Measurements from ENCODE around the gene KIAA1549.

The KIAA1549 gene

DNA sequence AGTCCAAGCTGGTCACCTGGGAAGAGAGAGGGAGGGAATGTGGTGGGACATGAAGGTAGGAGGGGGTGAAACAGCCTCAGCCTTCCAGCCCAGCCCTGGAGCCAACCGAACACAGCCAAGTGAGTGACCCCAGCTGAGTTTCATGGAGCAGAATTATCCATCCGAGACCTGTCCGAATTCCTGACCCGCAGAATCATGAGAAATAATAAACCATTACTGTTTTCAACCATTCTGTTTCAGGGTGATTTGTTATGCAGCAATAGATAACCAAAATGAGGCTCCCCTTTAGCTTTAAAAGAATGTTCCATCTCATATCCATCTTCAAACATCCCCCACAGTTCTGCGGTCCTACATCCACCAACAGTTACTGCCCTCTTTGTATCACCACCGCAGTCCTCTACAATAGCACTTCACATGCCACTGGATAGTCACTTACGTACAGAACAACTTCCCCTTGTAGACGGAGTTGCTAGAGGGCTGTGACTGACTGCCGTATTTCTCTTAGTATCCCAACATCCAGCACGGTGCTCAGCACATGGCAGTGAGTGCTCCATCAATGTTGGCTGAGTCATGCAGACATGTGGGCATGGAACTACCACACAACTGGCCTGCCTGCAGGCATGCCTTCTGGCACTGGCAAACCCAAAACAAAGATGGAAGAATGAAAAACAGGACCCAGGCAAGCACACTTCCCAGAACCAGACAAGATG lies 18.5 kb downstream of the KIAA1549 start:
- H3K27ac Mint-ChIP-seq, result no peak overlapping the region
- H3K36me3 Mint-ChIP-seq (ENCODE audit: low read depth), result no peaks in the 10 kb centered on the region
- no peaks in the 10 kb centered on the region for H3K9me3 Mint-ChIP-seq
- H3K27me3 Mint-ChIP-seq, result peaks cover 8% of the 10 kb centered on the region
- intact Hi-C loops (cut with micrococcal nuclease), result no loop called here
- H3K4me1 Mint-ChIP-seq (ENCODE audit: low read depth), result peaks cover 20% of the 10 kb centered on the region
- no peak overlapping the region for H3K4me3 Mint-ChIP-seq

DNA sequence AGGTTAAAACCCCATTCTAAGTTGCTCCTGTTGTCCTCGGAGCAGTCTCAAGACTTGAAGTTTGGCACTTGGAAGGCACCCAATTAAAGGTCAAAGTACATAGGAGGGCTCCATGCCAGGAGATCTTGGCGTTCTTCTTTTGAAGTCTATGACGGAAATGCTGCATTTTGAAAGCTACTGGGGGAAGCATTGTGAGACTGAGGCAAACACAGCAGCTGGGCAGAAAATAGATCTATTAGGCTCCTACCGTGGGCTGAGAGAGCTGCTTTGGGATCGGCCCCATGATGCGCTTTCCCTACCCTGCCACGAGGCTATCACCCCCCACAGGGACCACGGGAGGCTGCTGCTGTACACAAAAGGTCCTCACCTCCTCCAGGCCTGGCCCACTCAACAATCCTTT lies 20.0 kb downstream of the KIAA1549 start:
- H3K36me3 Mint-ChIP-seq (ENCODE audit: low read depth), result no peaks in the 10 kb centered on the region
- H3K27ac Mint-ChIP-seq, result no peak overlapping the region
- H3K4me3 Mint-ChIP-seq, result no peak overlapping the region
- peaks cover 8% of the 10 kb centered on the region for H3K27me3 Mint-ChIP-seq
- no peaks in the 10 kb centered on the region for H3K9me3 Mint-ChIP-seq
- peaks cover 30% of the 10 kb centered on the region for H3K4me1 Mint-ChIP-seq (ENCODE audit: low read depth)
- intact Hi-C loops (cut with micrococcal nuclease), result no loop called here

DNA sequence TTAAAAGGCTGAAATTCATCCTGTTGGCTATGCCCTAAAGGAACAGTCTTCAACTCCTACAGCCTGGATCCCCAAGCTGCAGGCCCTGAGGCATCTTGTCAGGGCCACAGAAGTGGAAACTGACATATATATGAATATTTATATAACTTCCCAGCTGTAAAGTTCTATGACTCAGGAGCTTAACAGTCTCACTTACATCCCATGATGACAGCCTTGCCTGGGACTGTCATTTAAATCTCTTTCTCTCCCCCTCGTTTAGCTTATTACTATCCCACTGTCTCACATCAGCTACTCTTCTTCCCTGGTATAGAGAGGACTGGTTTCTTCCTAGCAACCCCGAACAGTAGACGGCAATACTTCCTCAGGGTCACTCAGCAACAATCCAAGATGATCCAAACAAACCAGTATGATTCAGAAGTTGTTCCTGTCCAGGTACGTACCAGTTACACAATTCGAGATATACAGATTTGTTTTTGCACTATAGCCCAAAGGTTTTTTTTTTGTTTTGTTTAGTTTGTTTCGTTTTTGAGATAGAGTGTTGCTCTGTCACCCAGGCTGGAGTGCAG lies 22.7 kb downstream of the KIAA1549 start:
- Mint-ChIP-seq H3K4me3 (no peak overlapping the region), H3K27ac (no peak overlapping the region), H3K4me1 (ENCODE audit: low read depth) (peaks cover 26% of the 10 kb centered on the region), H3K9me3 (no peaks in the 10 kb centered on the region), H3K27me3 (peaks cover 6% of the 10 kb centered on the region), H3K36me3 (ENCODE audit: low read depth) (no peaks in the 10 kb centered on the region)
- intact Hi-C loops (cut with micrococcal nuclease), result no loop called here

DNA sequence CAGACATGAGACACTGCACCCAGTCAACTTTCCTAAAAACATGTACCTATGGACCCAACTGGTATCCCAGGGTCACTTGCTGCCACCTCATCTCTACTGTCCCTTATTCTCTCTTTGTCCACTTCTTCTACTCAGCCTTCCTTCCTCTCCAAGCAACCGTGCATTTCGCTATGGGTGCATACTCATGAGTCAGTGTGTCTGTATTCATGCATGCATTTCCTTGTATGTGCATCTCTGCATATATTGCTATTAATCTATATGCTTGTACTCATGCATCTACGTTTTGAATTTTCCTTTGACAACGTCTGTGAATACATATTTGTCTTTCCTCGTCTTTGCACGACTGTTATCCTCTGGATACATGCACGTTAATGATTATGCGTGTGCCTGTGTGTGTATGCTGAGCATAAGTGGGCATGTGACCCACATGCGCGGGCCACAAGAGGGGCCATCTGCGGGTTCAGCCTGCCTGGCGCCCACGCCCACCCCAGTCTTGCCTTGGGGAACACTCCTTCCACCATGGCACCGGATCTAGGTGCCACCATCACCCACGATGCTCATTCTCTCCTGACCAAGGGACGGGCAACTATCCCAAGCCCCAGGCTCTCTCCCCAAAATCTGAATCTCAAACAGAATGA lies 23.3 kb downstream of the KIAA1549 start:
- Mint-ChIP-seq H3K36me3 (ENCODE audit: low read depth) (no peaks in the 10 kb centered on the region), H3K27me3 (peaks cover 2% of the 10 kb centered on the region), H3K4me1 (ENCODE audit: low read depth) (peaks cover 20% of the 10 kb centered on the region), H3K27ac (no peak overlapping the region), H3K9me3 (no peaks in the 10 kb centered on the region), H3K4me3 (no peak overlapping the region)
- intact Hi-C loops (cut with micrococcal nuclease), result no loop called here

DNA sequence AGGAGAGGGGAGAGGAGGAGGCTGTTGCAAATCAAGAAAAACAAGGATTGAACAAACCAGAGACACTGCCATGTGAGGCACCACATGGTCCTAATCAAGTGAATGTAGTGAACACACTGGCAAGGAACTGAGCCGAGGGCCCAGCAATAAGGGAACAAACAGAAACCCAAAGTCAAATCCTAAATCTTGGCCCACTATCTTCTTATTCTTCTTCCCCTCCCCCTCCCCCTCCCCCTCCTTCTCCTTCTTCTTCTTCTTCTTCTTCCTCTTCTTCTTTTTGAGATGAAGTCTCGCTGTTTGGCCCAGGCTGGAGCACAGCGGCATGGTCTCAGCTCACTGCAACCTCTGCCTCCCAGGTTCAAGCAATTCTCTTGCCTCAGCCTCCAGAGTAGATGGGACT lies 24.0 kb downstream of the KIAA1549 start:
- no peak overlapping the region for H3K27ac Mint-ChIP-seq
- H3K4me1 Mint-ChIP-seq (ENCODE audit: low read depth), result peaks cover 13% of the 10 kb centered on the region
- intact Hi-C loops (cut with micrococcal nuclease), result no loop called here
- no peaks in the 10 kb centered on the region for H3K9me3 Mint-ChIP-seq
- H3K4me3 Mint-ChIP-seq, result no peak overlapping the region
- no peaks in the 10 kb centered on the region for H3K36me3 Mint-ChIP-seq (ENCODE audit: low read depth)
- no peaks in the 10 kb centered on the region for H3K27me3 Mint-ChIP-seq

DNA sequence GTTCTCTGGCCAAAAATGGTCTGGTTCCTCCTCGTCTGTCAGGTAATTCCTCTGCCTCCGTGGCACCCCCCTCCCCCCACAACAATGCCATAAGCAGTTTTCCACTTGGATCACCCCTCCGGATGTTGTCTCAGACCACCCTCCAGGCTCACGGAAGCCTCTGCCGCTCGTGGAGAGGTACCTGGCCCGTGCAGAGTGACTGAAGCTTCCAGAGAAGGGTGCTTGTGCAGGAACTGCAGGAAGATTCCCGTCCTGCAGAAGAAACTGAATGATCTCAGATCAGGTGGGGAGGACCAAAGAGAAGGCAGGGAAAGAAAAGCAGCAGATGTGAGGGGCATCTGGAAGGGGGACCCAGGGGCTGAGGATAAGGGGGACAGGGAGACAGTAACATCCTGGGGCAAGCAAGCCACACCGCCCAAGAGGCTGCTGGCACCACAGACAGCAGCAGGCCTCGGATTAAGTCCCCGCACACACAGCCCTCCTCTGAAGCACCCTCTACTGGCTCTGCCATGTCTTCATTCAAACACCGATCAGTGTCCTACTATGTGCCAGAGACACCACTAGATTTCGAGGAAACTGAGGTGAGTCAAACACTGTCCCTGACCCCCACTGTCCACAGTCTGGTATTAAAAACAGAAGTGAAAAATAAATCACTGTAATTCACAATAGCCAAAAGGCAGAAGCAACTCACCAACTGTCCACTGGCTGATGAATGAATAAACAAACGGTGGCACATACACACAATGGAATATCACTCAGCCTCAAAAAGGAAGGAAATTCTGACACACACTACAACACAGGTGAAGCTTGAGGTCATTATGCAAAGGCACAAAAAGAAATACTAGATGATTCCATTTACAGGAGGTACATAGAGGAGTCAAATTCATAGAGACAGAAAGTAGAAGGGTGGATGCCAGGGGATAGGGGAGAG lies 26.4 kb downstream of the KIAA1549 start:
- H3K27ac Mint-ChIP-seq, result no peak overlapping the region
- H3K4me1 Mint-ChIP-seq (ENCODE audit: low read depth), result peaks cover 13% of the 10 kb centered on the region
- H3K4me3 Mint-ChIP-seq, result no peak overlapping the region
- no peaks in the 10 kb centered on the region for H3K9me3 Mint-ChIP-seq
- no peaks in the 10 kb centered on the region for H3K36me3 Mint-ChIP-seq (ENCODE audit: low read depth)
- no peaks in the 10 kb centered on the region for H3K27me3 Mint-ChIP-seq
- intact Hi-C loops (cut with micrococcal nuclease), result no loop called here

DNA sequence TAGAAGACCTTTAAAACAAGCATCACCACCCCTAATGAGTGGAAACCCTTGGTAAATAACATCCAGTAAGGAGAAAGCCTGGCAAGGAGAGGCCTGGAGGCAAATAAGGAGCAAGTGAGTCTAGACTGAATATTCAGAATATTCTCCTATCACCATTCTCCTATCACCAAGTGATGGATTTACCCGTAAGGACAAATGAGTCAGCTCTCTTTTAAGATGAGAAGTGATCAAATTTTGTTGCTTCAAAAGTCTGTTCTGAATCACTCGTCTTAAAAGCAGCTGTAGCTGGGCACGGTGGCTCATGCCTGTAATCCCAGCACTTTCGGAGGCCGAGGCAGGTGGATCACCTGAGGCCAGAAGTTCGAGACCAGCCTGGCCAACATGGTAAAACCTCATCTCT lies 28.4 kb downstream of the KIAA1549 start:
- no peaks in the 10 kb centered on the region for H3K36me3 Mint-ChIP-seq (ENCODE audit: low read depth)
- no peaks in the 10 kb centered on the region for H3K9me3 Mint-ChIP-seq
- no peak overlapping the region for H3K4me3 Mint-ChIP-seq
- H3K4me1 Mint-ChIP-seq (ENCODE audit: low read depth), result peaks cover 11% of the 10 kb centered on the region
- intact Hi-C loops (cut with micrococcal nuclease), result no loop called here
- H3K27me3 Mint-ChIP-seq, result no peaks in the 10 kb centered on the region
- H3K27ac Mint-ChIP-seq, result no peak overlapping the region

DNA sequence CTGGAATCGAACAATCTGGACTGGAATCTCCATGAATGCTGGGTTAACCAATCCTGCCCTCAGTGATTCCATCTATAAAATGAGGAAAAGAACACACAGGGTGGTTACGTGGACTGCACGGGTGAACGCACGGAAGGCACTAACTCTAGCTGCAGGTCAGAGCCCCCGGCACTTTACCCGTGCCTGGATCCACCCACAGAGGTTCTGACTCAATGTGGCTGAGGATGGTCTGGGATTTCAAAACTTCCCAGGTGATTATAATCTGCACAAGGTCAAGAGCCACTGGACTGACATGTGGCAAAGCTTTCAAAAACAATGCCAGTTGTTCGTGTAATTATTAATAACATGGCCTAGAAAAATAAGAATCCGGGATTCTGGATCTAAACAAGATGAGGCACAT lies 29.2 kb downstream of the KIAA1549 start:
- Mint-ChIP-seq H3K9me3 (no peaks in the 10 kb centered on the region), H3K4me3 (no peak overlapping the region), H3K27ac (no peak overlapping the region), H3K36me3 (ENCODE audit: low read depth) (no peaks in the 10 kb centered on the region), H3K4me1 (ENCODE audit: low read depth) (peaks cover 3% of the 10 kb centered on the region), H3K27me3 (no peaks in the 10 kb centered on the region)
- intact Hi-C loops (cut with micrococcal nuclease), result no loop called here

DNA sequence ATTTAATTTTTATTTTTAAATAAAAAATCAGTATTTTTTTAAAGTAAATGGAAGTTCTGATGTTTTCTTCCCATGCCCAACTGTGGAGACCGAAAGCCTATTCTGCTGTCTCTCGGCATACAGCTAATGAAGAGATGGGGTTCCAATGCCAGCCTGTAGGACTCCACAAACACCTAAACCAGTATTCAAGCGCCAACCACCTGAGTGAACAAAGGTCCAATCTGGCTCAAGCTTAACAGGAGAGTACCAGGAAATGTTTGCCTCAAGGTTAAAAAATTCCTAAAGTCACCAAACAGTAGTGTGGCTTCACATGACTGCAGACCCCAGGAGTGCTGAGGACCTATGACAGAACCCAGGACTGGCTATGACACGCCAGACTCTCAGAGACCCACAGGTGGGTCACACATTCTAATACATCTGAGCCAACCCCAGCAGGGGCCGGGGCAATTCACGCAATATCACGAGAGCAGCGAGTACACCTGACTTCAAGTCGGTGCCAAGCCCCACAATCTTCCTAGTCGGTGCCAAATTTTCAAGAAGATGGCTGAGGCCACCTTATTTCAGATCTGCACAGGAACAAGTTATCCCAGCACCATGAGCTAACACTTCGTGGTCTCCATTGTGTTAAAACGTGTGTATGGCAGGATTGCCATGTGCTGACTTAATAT lies 31.6 kb downstream of the KIAA1549 start:
- intact Hi-C loops (cut with micrococcal nuclease), result no loop called here
- no peak overlapping the region for H3K4me3 Mint-ChIP-seq
- H3K27me3 Mint-ChIP-seq, result no peaks in the 10 kb centered on the region
- H3K27ac Mint-ChIP-seq, result no peak overlapping the region
- no peaks in the 10 kb centered on the region for H3K9me3 Mint-ChIP-seq
- H3K4me1 Mint-ChIP-seq (ENCODE audit: low read depth), result peaks cover 9% of the 10 kb centered on the region
- no peaks in the 10 kb centered on the region for H3K36me3 Mint-ChIP-seq (ENCODE audit: low read depth)

DNA sequence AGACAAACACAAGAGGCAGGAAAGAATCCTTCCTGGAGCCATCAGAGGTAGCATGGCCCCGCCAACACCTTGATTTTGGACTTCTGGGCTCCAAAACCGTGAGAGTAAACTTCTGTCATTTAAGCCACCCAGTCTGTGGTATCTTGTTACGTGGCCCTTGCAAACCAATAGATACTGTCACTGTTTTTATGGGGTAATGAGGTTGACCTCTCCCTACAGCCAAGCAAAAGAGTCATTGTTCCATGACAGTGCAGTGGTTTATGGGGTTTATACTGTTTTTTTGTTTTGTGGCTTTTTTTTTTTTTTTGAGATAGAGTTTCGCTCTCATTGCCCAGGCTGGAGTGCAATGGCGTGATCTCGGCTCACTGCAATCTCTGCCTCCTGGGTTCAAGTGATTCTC lies 32.8 kb downstream of the KIAA1549 start:
- H3K4me1 Mint-ChIP-seq (ENCODE audit: low read depth), result peaks cover 9% of the 10 kb centered on the region
- no peak overlapping the region for H3K4me3 Mint-ChIP-seq
- intact Hi-C loops (cut with micrococcal nuclease), result no loop called here
- H3K27ac Mint-ChIP-seq, result no peak overlapping the region
- no peaks in the 10 kb centered on the region for H3K36me3 Mint-ChIP-seq (ENCODE audit: low read depth)
- H3K9me3 Mint-ChIP-seq, result no peaks in the 10 kb centered on the region
- no peaks in the 10 kb centered on the region for H3K27me3 Mint-ChIP-seq

DNA sequence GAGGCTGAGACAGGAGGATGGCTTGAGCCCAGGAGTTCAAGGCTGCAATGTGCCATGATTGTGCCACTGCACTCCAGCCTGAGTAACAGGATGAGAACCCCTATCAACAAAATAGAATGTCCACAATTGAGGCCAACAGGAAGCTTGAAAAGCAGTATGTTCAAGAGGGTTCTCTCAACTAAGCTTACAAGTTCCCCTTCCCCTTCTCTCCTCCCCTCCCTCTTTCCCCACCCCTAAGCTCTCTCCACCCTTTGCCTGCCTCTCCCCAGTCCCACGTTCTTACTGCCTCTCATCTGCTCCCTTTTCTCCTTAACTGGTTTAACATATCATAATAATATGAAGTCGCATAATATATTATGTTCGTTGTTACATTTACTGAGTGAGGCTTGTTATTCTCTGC lies 35.4 kb downstream of the KIAA1549 start:
- H3K27ac Mint-ChIP-seq, result no peak overlapping the region
- intact Hi-C loops (cut with micrococcal nuclease), result no loop called here
- H3K4me3 Mint-ChIP-seq, result no peak overlapping the region
- peaks cover 9% of the 10 kb centered on the region for H3K4me1 Mint-ChIP-seq (ENCODE audit: low read depth)
- H3K27me3 Mint-ChIP-seq, result no peaks in the 10 kb centered on the region
- no peaks in the 10 kb centered on the region for H3K36me3 Mint-ChIP-seq (ENCODE audit: low read depth)
- H3K9me3 Mint-ChIP-seq, result no peaks in the 10 kb centered on the region

DNA sequence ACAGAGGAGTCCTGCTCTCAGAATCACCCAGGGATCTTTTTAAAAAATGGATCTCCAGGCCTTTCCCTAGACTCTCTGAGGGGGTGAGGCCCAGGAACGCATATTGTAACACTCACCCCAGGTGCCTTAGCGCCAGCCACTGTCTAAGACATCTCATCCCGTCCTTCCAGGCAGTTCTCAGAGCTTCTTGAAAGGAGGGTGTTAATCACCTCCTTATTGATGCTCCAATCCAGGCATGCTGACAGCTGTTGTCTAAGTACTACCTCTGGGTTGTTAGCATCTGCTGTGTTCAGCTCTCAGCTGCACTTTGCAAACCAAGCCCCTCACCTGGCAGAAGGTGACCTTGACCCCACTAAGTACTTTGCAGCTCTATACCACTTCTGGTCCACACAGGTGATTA lies 36.0 kb downstream of the KIAA1549 start:
- H3K27ac Mint-ChIP-seq, result no peak overlapping the region
- no peak overlapping the region for H3K4me3 Mint-ChIP-seq
- H3K36me3 Mint-ChIP-seq (ENCODE audit: low read depth), result no peaks in the 10 kb centered on the region
- no peaks in the 10 kb centered on the region for H3K27me3 Mint-ChIP-seq
- peaks cover 9% of the 10 kb centered on the region for H3K4me1 Mint-ChIP-seq (ENCODE audit: low read depth)
- H3K9me3 Mint-ChIP-seq, result no peaks in the 10 kb centered on the region
- intact Hi-C loops (cut with micrococcal nuclease), result no loop called here

DNA sequence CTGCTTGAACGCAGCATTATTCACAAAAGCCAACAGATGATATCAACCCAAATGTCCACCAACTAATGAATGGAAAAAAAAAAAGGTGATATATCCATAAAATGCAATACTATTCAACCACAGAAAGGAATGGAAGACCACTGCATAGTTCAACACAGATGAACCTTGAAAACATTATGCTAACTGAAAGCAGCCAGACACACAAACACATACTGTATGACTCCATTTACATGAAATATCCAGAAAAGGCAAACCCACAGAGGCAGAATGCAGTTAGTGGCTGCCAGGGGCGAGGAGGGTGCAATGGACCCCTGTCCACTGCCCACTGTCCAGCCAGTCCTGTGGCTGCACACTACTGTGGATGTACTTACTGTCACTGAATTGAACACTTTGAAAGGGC lies 36.6 kb downstream of the KIAA1549 start:
- Mint-ChIP-seq H3K4me3 (no peak overlapping the region), H3K9me3 (no peaks in the 10 kb centered on the region), H3K36me3 (ENCODE audit: low read depth) (no peaks in the 10 kb centered on the region), H3K27ac (no peak overlapping the region), H3K4me1 (ENCODE audit: low read depth) (peaks cover 9% of the 10 kb centered on the region), H3K27me3 (no peaks in the 10 kb centered on the region)
- intact Hi-C loops (cut with micrococcal nuclease), result no loop called here

Measured in dendritic cell treated with granulocyte-macrophage colony-stimulating factor and Interleukin-4, amounts not matched to agents 40 ng/mL and 50 ng/mL, for 4 days (primary cell).